Chondrocyte (in vitro differentiated cells): Measurements from ENCODE around the gene IL1RAPL1. TPM values are rescaled to one million over a fixed set of nuclear protein-coding genes. Genes with fewer than 3 reads are reported as not detected.

Experiments used
- DNase-seq: peaks from one replicate; pipeline ENCODE4 v3.0.0; 2021; ENCODE audit warnings: mixed read lengths, low spot score
- H3K27ac Mint-ChIP-seq: one replicate; pipeline ENCODE4 v1.8.0; 2021; ENCODE audit warnings: mild to moderate bottlenecking, moderate library complexity, mixed read lengths; ENCODE audit not compliant: unreplicated experiment
- H3K27me3 Mint-ChIP-seq: 2 replicates; pipeline ENCODE4 v1.8.0; 2021; ENCODE audit warnings: low read depth, mixed read lengths
- H3K36me3 Mint-ChIP-seq: 2 replicates; pipeline ENCODE4 v1.8.0; 2021; ENCODE audit warnings: low read depth, mixed read lengths
- H3K4me1 Mint-ChIP-seq: 2 replicates; pipeline ENCODE4 v1.8.0; 2021; ENCODE audit warnings: low read depth, mild to moderate bottlenecking, mixed read lengths
- H3K4me3 Mint-ChIP-seq: one replicate; pipeline ENCODE4 v1.8.0; 2021; ENCODE audit warnings: mild to moderate bottlenecking, moderate library complexity, mixed read lengths; ENCODE audit not compliant: unreplicated experiment
- H3K9me3 Mint-ChIP-seq: 2 replicates; pipeline ENCODE4 v1.8.0; 2021; ENCODE audit warnings: low read depth, mixed read lengths
- total RNA-seq: library from RNA; stranded (reverse); gene quantifications from 3 replicates; pipeline ENCODE4 v1.2.1, GENCODE V29; 2021
- TF ChIP-seq, protein P1 (sequence below): fragments of 200-600 bp; sonication (generic); IDR thresholded peaks from 2 replicates; pipeline ENCODE4 v1.5.0; 2021; ENCODE audit warnings: antibody characterized with exemption, mild to moderate bottlenecking, moderate library complexity

Gene IL1RAPL1
- total RNA-seq, 1 donor from 2014 or later: not detected

DNA sequence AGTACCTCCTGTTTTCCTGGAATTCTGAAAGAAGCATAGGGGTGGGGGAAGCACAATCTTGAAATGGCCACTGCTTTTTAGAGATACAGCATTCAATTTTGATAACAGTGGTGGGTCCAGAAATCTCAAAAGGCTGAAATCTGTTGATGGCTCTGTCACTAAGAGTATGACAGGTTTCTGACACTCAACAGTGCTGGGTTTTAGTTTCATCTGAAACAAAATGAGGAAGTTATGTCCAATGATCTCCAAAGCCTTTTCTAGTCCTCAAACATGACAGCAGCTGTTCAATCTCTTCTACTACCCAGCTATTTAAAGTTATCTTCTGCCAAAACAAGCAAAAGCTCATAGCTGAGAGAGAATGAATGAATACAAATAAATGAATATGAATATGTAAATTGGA lies 110.5 kb downstream of the IL1RAPL1 start:
- Mint-ChIP-seq H3K36me3 (no peaks in the 10 kb centered on the region), H3K27me3 (no peaks in the 10 kb centered on the region), H3K27ac (no peak overlapping the region), H3K9me3 (no peaks in the 10 kb centered on the region), H3K4me3 (no peak overlapping the region), H3K4me1 (no peaks in the 10 kb centered on the region)
- TF ChIP-seq, protein P1, sequence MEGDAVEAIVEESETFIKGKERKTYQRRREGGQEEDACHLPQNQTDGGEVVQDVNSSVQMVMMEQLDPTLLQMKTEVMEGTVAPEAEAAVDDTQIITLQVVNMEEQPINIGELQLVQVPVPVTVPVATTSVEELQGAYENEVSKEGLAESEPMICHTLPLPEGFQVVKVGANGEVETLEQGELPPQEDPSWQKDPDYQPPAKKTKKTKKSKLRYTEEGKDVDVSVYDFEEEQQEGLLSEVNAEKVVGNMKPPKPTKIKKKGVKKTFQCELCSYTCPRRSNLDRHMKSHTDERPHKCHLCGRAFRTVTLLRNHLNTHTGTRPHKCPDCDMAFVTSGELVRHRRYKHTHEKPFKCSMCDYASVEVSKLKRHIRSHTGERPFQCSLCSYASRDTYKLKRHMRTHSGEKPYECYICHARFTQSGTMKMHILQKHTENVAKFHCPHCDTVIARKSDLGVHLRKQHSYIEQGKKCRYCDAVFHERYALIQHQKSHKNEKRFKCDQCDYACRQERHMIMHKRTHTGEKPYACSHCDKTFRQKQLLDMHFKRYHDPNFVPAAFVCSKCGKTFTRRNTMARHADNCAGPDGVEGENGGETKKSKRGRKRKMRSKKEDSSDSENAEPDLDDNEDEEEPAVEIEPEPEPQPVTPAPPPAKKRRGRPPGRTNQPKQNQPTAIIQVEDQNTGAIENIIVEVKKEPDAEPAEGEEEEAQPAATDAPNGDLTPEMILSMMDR: no peak
- DNase-seq: no peak

DNA sequence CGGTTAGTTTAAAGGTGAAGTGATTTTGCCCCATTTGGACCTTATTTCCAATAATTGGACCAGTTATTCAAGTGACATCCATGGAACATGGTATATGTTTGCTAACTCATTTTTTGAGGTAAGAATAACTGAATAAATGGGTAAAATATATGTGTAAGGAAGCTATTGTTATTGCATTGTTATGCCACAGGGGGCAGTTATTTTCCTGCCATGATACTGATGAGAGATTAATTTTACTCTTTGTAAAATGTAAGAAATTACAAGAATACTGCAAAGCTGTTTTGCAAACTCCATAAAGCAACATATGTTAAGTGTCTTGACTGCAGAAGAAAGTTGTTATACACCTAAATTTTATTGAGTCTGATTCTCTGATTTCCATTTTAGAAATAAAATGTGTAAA lies 114.0 kb downstream of the IL1RAPL1 start:
- H3K27me3 Mint-ChIP-seq: no peaks in the 10 kb centered on the region
- TF ChIP-seq, protein P1: peak; percentile 33

DNA sequence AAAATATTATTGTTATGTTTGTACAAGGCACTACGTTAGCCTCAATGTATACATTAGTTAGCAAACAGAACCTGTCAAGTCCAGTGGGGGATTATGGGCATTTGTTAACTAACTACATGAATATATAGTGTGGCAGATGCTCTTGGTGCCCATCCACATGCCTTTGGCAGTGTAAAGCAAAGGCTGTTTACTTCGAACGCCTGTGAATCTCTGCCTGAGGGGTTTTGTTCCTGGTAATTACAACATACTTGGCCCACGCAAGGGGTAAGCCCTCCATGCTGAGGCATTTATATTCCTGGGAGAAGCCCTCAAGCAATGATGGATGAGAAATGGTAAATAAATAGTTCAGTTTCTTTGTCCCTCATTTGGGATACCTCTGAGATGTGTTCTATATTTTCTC lies 119.7 kb downstream of the IL1RAPL1 start:
- H3K9me3 Mint-ChIP-seq: no peaks in the 10 kb centered on the region
- TF ChIP-seq, protein P1: no peak
- H3K27me3 Mint-ChIP-seq: no peaks in the 10 kb centered on the region
- no peak for DNase-seq
- H3K4me1 Mint-ChIP-seq: no peaks in the 10 kb centered on the region
- H3K4me3 Mint-ChIP-seq: no peak overlapping the region
- no peak overlapping the region for H3K27ac Mint-ChIP-seq
- no peaks in the 10 kb centered on the region for H3K36me3 Mint-ChIP-seq

More for the DNA sequence above, 114.0 kb downstream of the IL1RAPL1 start:
- Mint-ChIP-seq H3K27ac (no peak overlapping the region), H3K36me3 (no peaks in the 10 kb centered on the region), H3K4me1 (no peaks in the 10 kb centered on the region), H3K9me3 (no peaks in the 10 kb centered on the region), H3K4me3 (no peak overlapping the region)
- no peak for DNase-seq

DNA sequence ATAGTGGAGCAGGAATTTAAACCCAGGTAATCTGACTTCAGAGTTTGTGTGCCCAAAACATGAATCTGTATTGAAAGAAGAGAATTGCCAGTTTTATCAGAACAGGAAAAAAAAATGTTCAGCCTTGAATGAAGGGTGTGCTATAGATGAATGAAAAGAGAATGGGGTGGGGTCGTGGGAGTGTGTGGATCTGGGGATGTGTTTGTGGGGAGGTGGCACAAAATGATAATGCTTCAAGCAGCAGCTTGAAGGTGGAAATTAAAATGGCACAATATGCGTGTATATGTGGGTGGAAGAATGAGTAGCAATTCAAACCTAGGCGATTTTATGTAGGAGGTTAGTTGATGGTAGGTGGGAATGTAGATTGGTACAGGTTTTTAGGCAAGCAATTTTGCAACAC lies 122.2 kb downstream of the IL1RAPL1 start:
- TF ChIP-seq, protein P1: no peak
- Mint-ChIP-seq H3K4me3 (no peak overlapping the region), H3K36me3 (no peaks in the 10 kb centered on the region), H3K27me3 (no peaks in the 10 kb centered on the region), H3K4me1 (no peaks in the 10 kb centered on the region), H3K9me3 (peaks cover 3% of the 10 kb centered on the region), H3K27ac (no peak overlapping the region)
- DNase-seq: no peak

- H3K9me3 Mint-ChIP-seq: peaks cover 7% of the 10 kb centered on the region
- H3K27me3 Mint-ChIP-seq: no peaks in the 10 kb centered on the region
- no peak overlapping the region for H3K27ac Mint-ChIP-seq
- TF ChIP-seq, protein P1: no peak
- H3K4me3 Mint-ChIP-seq: no peak overlapping the region
- DNase-seq: no peak
- H3K36me3 Mint-ChIP-seq: no peaks in the 10 kb centered on the region
- no peaks in the 10 kb centered on the region for H3K4me1 Mint-ChIP-seq
Measured at GRCh38 chrX:28717864-28718263, 130.6 kb downstream of the IL1RAPL1 start.
